Cardiac ventricle fibroblast (primary cell): ENCODE data around the gene ADAMTS8. TPM values are rescaled to one million over a fixed set of nuclear protein-coding genes. Genes with fewer than 3 reads are reported as not detected.

ENCODE experiments used
- total RNA-seq: library from RNA; depleted of rRNA; stranded (reverse); fragments of >200 nt; gene quantifications from 2 replicates; pipeline ENCODE4 v1.2.3, GENCODE V29; 2015

The ADAMTS8 gene
- total RNA-seq = 0.10 and 0.56 TPM in 2 replicates

GRCh38 chr11:130428316-130429119 lies at the start of gene ADAMTS8:
Gene ADAMTS8 (minus strand): TSS chr11:130428609. CDS start chr11:130428286, 323 bp downstream.

GRCh38 chr11:130448416-130449309 lies 20.3 kb upstream of the ADAMTS8 start, which contains the start of gene ADAMTS15:
Gene ADAMTS15 (plus strand): TSS chr11:130448645. CDS start chr11:130448974, 329 bp downstream.

Other genes starting within 250 kb of the ADAMTS8 start
- 18.9 and 25.0 TPM in 2 replicates for gene ZBTB44, start 113.7 kb downstream of the ADAMTS8 start, total RNA-seq
- 28.5 and 30.9 TPM in 2 replicates for gene ADAMTS15, start 20.0 kb upstream of the ADAMTS8 start, total RNA-seq